ENCODE data around the gene NRAP. TPM values are rescaled to one million over a fixed set of nuclear protein-coding genes. Genes with fewer than 3 reads are reported as not detected.

NRAP gene
- total and polyA plus RNA-seq, 2 of the 4 experiments (the other 2 are of a cell fraction): not detected

DNA sequence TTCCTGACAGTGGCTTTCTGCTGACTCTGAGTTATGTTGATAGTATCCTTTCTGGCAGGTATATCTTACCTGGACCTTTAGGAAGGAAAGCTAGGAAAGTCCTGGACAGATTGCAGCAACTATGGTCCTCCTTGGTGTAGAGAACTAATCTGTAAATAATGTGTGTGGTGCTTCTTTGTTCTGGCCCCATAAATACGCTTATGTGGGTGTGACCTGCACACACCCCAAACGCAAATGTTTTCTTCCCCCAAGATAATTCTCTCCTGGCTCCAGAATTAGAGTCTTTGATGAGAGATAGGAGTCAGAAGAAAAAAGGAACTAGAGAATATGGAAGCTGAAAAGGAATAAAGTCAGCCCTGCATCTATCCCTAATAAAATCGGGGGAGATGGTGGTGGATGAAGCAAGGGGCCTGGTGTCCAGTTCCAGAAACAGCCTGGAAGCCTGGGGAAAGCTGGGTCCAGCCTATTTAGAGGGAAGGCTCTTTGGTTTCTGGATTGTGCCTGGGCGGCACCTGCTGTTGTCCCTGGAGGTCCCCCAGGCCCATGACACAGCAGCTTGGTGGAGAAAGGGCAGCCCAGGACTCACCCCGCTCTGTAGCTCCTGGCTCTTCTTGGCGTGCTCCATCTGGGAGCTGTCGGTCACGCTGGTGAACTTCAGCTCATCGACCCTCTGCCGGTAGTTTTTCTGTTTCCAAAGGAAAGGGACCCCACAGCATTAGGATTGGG is 38.2 kb downstream of the NRAP start:
- in situ Hi-C loops (cut with MboI; ENCODE audit: low sequenced_read_pairs): no loop called here
- WGBS, 2 experiments (ENCODE audit: extremely low coverage in 2 of 2, insufficient read length in 1 of 2): 60% methylated on average over 2 of the region's 10 CpGs; no CpG with 5 or more reads in 1 of the 2 experiments
- no peaks in the 10 kb centered on the region for H3K36me3 ChIP-seq (ENCODE audit: control insufficient read depth, insufficient read depth, low read length)
- ATAC-seq (ENCODE audit: low read depth): no peak
- no peaks in the 10 kb centered on the region; the same call in 1 of the 2 replicates for H3K9me1 ChIP-seq (ENCODE audit: insufficient read depth, low read length)
- H3K14ac ChIP-seq (replicated peaks; ENCODE audit: low read depth, low read length): no peak overlapping the region
- TF ChIP-seq MAFK (IDR thresholded peaks at IDR 0.05; ENCODE audit: low read depth, low read length) (no peak), USF2 (IDR thresholded peaks at IDR 0.05; ENCODE audit: low read depth, low read length) (no peak), CHD1 (IDR thresholded peaks at IDR 0.05; ENCODE audit: low read depth, low read length) (no peak), RCOR1 (IDR thresholded peaks at IDR 0.05; ENCODE audit: insufficient replicate concordance, low read length) (no peak), SMC3 (IDR thresholded peaks at IDR 0.05; ENCODE audit: low read depth, low read length) (no peak), MXI1 (IDR thresholded peaks at IDR 0.05; ENCODE audit: borderline replicate concordance, low read depth, low read length) (no peak)
- no TSS peak for BruUV-seq (replicated peaks)
- no peak overlapping the region for H2AFZ ChIP-seq (replicated peaks; ENCODE audit: low read length, poor library complexity)
- H2BK20ac ChIP-seq (ENCODE audit: low read depth, low read length): no peak overlapping the region
- H2AK9ac ChIP-seq (replicated peaks; ENCODE audit: low read depth, low read length, poor library complexity): no peak overlapping the region
- H4K20me1 ChIP-seq (ENCODE audit: insufficient read depth, low read length): no peaks in the 10 kb centered on the region
- H3K9ac ChIP-seq (ENCODE audit: low read depth, low read length): no peak overlapping the region
- ChIA-PET CTCF (no interaction called here), POLR2A (ENCODE audit: unreplicated experiment) (no interaction called here)
- H3K23ac ChIP-seq (ENCODE audit: low read depth, low read length): no peak overlapping the region
- H3K4me2 ChIP-seq (ENCODE audit: low read depth, low read length): no peak overlapping the region
- H4K8ac ChIP-seq (ENCODE audit: low read depth in 2 of 2, low read length in 2 of 2): no peak overlapping the region
- intact Hi-C loops (cut with micrococcal nuclease): no loop called here
- H3K4me1 ChIP-seq (ENCODE audit: control insufficient read depth, insufficient read depth, low read length): no peaks in the 10 kb centered on the region
- H3K4ac ChIP-seq (ENCODE audit: low read depth, low read length): no peak overlapping the region
- H2BK5ac ChIP-seq (ENCODE audit: low read depth, low read length, poor library complexity, severe bottlenecking): no peak overlapping the region
- H4K91ac ChIP-seq (ENCODE audit: insufficient read depth, low read depth, low read length): no peak overlapping the region
- no peaks in the 10 kb centered on the region for H3K9me3 ChIP-seq (ENCODE audit: control insufficient read depth, insufficient read depth, low read length)
- H3K27me3 ChIP-seq (ENCODE audit: control insufficient read depth, insufficient read depth, low read length): peaks cover 11% of the 10 kb centered on the region
- H3K79me1 ChIP-seq (ENCODE audit: low read depth in 1 of 2, low read length in 2 of 2): no peaks in the 10 kb centered on the region
- H3K18ac ChIP-seq (ENCODE audit: low read depth, low read length): no peak overlapping the region
- H4K5ac ChIP-seq (ENCODE audit: low read depth, low read length): no peak overlapping the region
- dilution Hi-C loops (cut with HindIII; ENCODE audit: low sequenced_read_pairs, unreplicated experiment): no loop called here
- no peak overlapping the region for H3K4me3 ChIP-seq (ENCODE audit: insufficient read depth, low read depth, low read length)
- no peak overlapping the region for H3K56ac ChIP-seq (ENCODE audit: extremely low read depth, insufficient read depth, low read length)
- no peak overlapping the region for H2BK120ac ChIP-seq (ENCODE audit: low read depth, low read length)
- no peak for DNase-seq
- H2BK15ac ChIP-seq (ENCODE audit: low read depth, low read length): no peak overlapping the region
- H3K27ac ChIP-seq (ENCODE audit: insufficient read depth, low read length): no peak overlapping the region
- no peak overlapping the region for H2AK5ac ChIP-seq (ENCODE audit: low read depth, low read length)
